ENCODE measurements around the gene MYMX.
A peak's percentile ranks its signal among the peaks of the same experiment; 100 is the strongest.

MYMX gene

DNA sequence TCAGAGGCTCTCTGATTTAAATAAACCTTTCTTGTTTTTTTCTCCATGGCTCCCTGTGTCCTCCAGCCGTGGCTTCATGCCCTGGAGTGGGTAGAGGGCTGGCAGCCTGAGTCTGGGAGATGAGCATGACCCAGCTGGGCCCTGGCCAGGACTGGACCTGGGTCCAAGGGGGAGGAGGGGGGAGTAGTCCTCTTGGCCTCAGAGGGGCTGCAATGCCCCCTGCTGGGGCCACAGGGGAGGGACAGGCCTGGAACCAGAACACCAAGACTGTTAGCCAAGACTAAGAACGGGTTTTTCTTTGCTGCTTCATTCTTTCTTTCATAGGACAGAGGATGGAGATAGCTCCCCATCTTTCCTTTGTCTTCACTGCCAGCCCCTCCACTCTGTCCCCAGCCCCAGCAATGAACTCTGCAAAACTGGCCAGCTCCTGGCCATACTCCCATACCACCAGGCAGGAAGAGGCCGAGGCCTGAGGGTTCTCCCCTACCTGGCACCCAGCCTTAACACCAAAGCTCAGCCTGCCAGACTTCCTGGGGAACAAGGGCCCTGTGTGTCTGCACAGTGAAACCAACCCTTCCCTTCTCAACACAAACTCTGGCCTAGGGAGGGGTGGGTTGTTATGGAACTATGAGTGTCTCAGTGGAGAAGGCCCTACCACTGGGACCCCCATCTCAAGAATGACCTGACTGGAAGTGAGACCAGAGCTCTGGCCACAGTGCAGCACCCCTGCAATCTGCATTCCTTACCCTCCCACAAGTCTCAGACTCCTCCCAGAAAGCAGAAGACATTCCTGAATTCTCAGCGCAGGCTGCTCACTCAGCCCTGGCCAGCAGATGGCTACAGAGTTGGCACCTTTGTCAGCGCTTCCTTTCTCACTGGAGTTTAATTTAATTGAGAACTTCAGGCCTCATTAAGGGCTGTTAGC, 17.6 kb downstream of the MYMX start:
- no peak for DNase-seq

DNA sequence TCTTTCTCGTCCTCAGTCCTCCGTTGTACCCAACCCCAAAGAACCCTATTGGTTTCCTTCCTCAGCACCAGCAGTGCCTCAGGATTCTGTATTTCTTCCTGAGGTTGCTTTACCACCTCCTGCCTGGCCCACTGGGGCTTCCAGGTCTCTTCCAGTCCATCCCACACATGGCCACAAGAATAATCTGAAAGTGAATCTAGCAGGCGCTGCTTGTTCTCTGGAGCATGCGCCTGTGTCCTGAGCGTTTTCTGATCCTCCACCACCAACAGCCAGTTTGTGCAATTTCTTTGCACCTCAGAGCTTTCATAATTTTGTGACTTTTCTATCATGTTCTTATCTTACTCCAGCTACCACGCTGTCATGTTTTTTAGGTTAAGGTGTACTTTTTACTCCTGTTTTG, 18.5 kb downstream of the MYMX start:
- no peak for DNase-seq

DNA sequence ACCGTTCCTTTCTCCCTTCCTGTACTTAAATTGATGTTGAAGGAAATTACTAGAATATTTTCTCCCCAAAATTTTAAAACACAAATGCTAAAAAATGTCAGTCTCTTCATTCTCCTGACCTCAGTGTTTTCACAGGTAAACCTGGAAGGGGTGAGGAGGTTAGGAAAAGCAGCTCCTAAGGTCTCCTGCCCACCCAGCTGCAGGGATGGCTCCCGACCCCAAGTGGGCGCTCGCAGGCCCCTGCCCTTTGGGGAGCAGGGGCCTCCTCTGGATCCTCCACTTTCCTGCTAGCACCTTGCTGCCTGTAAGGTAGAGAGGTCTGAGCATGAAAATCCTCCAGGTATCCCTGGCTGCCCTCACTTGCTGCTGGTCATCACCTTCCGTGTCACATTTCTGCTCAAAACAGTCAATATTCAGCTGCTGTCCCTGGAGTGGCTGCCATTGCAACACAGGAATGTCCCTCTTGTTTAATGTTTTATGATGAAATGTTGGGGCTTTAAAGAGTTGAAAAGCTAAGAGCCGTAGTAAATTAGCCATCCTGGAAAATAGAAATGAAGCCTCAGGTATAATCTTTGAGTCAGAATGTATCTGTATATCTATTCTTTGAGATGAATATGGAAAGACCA, 19.3 kb downstream of the MYMX start:
- no peak for DNase-seq

DNA sequence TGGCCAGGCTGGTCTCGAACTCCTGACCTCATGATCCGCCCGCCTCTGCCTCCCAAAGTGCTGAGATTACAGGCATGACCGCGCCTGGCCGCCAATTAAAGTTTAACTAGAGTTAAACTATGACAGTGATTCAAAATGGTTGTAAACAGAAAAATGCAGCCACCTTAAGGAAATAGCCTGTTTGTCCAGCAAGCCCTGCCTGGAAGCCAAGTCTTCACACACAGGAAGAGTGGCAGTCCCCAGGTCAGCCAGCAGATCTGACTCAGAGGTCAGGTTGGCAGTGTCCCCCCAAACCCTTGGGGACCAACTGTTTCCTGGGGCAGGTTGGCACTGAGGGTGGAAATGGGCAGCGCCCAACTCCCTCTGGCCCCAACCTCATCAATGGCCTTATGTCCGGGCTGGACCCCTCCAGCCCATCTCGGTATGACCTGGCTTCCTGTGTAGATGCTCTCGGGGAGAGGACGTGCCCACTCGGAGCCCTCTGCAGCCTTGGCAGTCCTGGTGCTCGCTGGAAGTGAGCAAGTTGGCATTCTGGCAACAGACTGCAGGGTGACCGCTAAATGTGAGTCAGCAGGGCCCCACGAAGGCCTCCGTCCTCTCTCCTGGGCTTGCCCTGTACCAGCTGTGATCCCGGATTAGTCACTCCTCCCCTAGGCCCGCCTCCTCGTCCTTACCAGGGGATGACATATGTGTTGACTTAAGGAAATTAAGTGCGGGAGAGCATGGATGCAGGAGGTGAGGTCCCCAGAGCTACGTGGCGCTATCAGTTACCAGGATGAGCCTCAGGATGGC, 20.5 kb downstream of the MYMX start:
- peak; percentile 84 for DNase-seq

DNA sequence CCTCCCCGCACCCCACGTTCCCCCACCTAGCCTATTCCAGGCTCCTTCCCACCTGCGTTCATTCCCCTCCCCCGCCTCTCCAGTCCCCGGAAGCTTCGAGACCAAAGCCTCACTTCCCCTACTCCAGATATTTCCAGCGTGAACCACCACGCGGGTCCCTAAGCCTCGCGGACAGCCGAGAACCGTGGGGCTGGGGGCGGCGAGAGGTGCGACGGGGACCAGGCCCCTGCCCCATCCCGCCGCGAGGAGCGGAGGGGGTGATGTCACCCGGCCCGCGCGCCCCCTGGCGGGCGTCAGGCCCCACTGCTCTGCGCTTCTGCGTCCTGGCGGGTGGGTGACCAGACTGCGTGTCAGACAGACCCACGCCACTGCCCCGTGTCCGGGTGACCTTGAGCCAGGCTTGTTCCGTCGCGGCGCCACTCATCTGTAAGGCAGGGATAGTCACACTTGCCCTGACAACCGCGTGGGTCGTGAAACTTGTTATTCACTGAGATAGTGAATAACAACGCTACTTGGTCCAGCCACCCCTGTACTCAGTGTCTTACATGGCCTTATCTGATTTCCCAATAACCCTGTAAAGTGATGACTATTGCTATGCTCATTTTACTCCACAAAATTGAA, 21.2 kb downstream of the MYMX start:
- peak; percentile 93 for DNase-seq

DNA sequence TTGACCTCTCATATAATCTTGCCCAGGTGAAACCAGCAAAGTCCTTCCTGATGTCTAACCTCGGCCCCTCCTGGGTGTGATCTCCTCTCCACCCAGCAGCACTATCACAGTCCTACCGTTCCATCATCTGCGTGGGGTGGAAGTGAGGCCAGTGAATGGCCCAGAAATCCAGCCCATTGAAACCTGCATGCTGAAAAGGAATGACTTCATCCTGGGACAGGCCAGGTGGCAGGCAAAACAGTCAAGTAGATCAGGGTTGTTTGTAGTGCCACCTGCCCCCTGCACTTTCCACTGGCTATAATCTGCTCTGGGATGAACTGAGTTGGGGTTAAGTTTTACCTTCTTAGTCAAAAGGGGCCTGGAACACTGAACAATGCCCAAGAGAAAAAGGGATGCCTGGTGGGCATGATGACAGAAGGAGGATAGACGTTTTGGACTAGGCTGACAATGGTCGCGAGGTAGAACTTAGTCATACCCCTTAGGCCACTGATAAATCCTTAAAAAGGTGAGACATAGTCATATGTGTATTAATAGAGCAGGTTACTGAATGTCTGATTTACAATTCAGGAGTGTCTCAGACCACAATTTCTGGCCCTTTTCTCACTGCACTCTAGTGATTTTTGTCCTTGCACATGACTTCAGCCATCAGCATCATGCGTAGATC, 22.1 kb downstream of the MYMX start:
- no peak for DNase-seq

DNA sequence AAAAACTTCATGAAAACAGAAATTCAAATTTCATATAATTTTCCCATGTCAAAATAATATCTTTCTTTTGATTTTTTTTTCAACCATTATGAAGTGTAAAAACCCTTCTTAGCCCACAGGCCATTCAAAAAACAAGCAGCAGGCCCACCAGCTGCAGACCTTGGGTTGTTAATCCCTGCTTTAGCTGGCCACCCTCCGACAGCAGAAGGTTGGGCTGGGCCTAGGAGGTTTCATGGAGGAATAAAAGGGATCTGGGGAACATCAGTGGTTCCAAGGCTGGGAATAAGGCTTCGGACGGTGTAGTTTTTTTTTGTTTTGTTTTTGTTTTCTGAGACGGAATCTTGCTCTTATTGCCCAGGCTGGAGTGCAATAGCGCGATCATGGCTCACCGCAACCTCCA, 26.6 kb downstream of the MYMX start:
- no peak for DNase-seq

DNA sequence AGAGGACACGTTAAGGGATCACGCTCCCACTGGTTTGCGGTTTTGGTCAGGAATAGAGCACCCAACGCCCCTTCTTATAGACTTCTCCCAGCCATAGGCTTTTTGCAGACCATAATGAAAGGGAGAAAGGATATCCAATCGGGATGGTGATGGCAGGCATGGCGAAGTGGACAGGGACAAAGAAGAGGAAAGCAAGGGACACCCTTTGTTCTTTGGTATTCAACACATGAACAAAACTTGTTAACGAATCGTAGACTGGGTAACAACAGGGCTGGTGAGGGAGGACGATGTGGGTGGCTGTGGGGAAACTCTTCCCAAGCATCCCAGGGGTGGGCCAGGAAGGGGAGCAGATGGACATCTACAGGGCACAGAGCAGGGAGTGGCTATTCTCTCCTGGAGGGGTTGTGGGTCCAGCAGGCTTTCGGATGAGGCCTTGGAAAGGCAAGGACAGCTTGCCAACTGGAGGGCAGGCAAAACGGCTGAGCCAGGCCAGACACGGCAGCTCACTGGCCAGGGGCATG, 28.7 kb downstream of the MYMX start:
- no peak for DNase-seq

DNA sequence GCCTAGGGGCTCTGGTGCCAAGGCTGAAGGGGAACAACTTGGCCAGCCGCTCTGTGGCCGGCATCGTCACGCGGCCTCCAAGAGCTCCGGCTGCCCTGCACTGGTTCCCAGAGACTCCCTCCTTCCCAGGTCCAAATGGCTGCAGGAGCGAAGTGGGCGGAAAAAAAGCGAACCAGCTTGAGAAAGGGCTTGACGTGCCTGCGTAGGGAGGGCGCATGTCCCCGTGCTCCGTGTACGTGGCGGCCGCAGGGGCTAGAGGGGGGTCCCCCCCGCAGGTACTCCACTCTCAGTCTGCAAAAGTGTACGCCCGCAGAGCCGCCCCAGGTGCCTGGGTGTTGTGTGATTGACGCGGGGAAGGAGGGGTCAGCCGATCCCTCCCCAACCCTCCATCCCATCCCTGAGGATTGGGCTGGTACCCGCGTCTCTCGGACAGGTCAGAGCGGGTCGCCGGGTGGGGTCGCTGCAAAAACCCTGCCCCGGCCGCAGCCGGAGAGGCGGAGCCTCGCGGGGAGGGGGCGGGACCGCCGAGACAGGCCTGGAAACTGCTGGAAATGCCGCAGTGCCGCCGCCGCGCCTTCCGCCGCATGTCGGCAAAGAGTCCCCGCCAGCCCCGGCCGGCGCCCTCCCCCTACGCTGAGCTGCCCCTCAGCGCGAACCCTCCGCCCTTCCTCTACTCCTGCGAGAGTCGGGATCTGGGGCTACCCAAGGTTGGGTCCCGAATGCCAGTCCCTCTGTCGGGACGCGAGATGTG, 29.4 kb downstream of the MYMX start:
- DNase-seq: peak; percentile 97

DNA sequence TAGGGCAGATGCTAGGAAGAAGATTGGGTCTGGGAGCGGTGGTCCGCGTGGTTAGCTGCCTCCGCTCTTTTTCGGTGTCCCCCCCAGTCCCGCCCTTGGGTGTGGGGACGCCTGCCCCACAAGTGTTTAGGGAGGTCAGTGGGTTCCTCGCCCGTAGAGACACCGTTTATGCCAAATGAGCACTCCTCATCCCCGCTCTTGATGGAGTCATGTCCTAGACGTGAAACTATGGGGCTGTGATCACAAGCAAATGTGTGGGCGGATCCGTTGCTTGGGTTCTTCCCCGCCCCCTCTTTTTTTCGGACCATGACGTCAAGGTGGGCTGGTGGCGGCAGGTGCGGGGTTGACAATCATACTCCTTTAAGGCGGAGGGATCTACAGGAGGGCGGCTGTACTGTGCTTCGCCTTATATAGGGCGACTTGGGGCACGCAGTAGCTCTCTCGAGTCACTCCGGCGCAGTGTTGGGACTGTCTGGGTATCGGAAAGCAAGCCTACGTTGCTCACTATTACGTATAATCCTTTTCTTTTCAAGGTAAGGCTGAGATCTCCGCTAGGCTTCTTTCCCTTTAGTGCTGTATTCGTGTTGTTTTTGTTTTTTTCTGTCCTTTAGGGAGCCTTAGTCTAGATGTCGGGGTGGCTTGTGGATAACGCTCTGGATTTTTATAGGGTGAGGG, 30.1 kb downstream of the MYMX start, which contains the start of gene HSP90AB1:
Gene HSP90AB1 (plus strand): TSS at position 439 of the 675 bp plus-strand sequence. CDS start 1,529 bp downstream, outside the sequence.
- no peak for DNase-seq

DNA sequence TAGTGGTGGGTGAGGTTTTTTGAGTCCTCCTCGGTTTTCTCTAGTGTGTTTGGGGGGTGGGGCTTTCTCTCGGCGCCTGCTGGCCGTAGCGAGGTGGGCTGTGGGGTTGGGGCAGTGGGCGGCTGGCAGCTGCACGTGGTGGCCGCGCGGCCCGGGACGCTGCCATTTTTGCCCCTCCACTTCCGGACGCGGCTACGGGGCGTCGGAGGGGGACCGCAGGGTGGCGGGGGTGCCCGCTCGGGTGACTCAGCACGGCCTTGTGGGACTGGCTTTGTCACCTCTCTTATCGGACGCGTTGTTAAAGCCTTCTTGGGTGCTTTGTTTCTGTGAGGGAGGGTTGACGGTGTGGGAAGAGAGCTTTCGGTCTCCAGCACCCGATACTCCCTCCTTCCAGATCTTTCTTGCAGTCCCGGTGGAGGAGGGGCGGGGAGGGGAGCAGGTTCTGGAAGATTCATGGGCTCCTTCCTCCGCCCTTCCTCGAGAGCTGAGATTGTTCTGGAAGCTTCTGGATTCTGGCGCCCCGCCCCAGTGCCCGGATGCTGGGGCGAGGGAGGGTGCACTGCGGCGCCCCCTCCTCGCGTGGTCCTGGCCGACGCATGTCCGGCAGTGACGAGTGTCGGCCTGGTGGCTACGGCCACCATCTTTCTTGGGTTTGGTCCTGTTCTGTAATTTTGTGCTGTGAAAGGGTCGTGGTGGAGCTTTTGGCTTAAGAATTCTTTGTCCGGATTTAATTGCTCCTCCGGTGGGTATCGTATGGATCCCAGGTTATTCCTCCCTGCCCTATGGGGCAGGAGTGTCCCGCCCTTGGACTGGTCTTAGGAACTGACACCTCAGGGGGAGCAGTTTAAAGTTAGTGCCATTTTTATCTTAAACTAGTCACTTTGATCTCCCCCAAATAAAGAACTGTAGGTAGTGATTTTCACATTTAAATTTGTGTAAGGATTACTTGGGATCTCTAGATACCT, 30.9 kb downstream of the MYMX start:
- peak; percentile 96 for DNase-seq

DNA sequence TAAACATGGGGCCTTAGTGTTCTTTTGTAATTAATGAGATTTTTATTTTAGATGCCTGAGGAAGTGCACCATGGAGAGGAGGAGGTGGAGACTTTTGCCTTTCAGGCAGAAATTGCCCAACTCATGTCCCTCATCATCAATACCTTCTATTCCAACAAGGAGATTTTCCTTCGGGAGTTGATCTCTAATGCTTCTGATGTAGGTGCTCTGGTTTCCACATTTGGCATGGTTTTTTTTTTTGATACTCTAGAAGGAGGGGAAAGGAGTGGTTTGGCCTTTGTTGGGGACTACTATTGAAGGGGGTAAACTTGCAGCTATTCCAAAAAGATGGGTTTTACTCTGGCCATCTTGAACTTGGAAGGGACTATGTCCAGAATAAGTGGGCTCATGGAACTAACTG, 31.9 kb downstream of the MYMX start:
- DNase-seq: no peak

DNA sequence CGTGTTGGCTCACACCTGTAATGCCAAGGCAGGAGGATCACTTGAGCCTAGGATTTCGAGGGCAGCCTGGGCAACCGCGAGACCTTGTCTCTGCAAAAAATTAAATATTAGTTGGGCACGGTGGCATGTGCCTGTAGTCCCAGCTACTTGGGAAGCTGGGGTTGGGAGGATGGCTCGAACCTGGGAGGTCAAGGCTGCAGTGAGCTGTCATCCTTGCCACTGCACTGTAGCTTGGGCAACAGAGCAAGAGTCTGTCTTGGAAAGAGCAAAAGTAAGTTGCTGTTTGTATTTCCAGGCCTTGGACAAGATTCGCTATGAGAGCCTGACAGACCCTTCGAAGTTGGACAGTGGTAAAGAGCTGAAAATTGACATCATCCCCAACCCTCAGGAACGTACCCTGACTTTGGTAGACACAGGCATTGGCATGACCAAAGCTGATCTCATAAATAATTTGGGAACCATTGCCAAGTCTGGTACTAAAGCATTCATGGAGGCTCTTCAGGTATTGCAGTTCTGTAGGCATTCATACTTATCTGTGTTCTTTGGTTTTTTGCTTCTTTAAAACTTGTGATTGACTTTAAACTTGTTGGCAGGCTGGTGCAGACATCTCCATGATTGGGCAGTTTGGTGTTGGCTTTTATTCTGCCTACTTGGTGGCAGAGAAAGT, 32.5 kb downstream of the MYMX start:
- no peak for DNase-seq

DNA sequence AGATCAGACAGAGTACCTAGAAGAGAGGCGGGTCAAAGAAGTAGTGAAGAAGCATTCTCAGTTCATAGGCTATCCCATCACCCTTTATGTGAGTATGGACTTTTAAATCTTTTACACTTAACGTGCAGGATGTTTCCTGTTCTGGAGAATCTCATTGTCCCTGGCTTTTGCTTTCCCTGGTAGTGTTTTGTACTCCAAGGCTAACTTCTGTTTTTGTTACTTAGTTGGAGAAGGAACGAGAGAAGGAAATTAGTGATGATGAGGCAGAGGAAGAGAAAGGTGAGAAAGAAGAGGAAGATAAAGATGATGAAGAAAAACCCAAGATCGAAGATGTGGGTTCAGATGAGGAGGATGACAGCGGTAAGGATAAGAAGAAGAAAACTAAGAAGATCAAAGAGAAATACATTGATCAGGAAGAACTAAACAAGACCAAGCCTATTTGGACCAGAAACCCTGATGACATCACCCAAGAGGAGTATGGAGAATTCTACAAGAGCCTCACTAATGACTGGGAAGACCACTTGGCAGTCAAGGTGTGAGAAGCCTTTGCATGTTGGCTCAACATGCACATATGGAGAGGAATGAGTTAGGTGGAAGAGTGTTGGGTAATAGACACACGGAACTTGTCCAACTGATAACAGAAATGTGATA, 33.5 kb downstream of the MYMX start:
- DNase-seq: no peak

DNA sequence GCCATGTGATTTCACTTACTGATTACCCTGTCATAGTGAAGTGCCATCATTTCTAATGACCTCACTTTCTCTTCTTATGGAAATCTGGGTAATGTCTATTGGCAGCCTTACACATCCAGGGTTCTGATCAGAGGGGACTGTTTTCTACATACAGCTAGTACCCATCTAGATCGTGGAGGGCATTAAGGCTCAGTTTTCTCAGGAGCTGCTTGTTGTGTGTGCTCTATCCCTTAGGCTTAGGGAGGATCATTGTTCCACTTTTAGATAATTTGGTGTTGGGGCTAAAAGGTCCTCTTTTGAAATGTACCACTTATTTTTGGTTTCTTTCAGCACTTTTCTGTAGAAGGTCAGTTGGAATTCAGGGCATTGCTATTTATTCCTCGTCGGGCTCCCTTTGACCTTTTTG, 34.0 kb downstream of the MYMX start:
- no peak for DNase-seq

DNA sequence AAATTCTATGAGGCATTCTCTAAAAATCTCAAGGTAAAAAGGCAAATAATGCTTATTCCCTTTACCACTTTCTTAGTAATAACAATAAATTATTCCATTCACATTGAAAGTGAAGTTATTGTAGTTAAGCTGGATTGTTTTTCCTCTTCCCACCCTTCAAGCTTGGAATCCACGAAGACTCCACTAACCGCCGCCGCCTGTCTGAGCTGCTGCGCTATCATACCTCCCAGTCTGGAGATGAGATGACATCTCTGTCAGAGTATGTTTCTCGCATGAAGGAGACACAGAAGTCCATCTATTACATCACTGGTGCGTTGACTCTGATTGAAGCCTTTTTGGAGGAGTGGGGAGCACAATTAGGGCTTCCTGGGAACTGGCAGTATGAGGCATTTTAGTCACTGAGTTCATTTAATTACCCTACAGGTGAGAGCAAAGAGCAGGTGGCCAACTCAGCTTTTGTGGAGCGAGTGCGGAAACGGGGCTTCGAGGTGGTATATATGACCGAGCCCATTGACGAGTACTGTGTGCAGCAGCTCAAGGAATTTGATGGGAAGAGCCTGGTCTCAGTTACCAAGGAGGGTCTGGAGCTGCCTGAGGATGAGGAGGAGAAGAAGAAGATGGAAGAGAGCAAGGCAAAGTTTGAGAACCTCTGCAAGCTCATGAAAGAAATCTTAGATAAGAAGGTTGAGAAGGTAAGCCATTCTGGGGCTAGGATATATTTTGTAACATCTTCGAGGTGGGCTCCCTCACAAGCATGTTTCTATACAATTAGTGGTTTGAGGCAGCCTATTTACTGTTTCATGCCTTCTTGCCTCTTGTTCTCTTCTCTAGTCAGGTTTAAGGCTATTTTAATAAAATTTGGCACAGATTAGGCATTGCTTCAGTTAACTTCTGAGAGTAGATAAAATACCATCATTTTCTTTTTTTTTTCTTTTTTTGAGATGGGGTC, 35.1 kb downstream of the MYMX start:
- no peak for DNase-seq
